Measurements from ENCODE around the gene NPHP1. TPM values are rescaled to one million over a fixed set of nuclear protein-coding genes. Genes with fewer than 3 reads are reported as not detected.
A peak's percentile ranks its signal among the peaks of the same experiment; 100 is the strongest.

NPHP1 gene
- polyA plus RNA-seq, 3 donors: 0.51 TPM; not detected in 2

DNA sequence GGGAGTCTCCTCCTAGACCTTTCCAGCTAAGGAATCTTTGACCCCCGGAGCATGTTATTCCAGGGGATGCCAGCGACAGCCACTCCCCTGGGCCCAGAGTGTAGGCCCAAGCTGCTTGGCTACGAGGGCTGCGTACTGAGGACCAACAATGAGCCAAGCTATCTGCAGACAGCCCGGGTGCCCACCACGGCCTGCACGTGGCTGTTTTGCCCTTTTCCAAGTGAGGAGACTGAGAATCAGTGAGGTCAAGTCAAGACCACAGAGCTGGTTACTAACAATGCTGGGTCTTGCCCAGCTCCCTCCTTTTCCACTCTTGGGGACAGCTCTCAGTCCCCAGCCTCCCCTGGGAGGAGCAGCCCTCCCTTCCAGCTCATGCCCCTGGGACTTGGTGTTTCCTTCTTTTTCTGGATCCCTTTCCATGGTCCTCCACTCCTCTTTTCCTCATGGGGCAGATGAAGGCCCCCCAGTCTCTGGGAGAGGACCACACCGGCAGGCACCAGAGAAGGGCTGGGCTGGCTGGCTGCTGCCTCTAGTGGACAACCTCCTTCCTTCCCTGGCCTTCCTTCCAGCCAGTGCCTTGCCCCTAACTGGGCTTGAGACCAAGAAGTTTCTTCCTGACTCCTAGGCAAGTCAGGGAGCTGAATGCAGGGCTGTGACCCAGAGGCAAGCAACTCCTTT lies 88.6 kb downstream of the NPHP1 start:
- H3K4me1 Mint-ChIP-seq: peaks cover 2% of the 10 kb centered on the region
- H3K9me3 ChIP-seq (replicated peaks in 1 of 2; ENCODE audit: control insufficient read depth in 1 of 2, insufficient read depth in 1 of 2, low read length in 2 of 2): peaks cover 5 to 17% of the 10 kb centered on the region in 2 donors
- no peak overlapping the region for H3K4me3 ChIP-seq (replicated peaks in 1 of 3; ENCODE audit: low read depth in 2 of 3, low read length in 3 of 3)
- H3K36me3 Mint-ChIP-seq: no peaks in the 10 kb centered on the region
- peak overlapping the region in 1 of 2 donors; percentile 75 for H3K4me3 Mint-ChIP-seq
- no peaks in the 10 kb centered on the region for H3K36me3 ChIP-seq (replicated peaks in 1 of 2; ENCODE audit: control insufficient read depth in 1 of 2, insufficient read depth in 2 of 2, low read length in 2 of 2)
- H3K27me3 ChIP-seq (ENCODE audit: control insufficient read depth in 2 of 2, insufficient read depth in 2 of 2, low read length in 2 of 2): peaks cover 30 to 51% of the 10 kb centered on the region in 2 donors
- DNase-seq: no peak
- WGBS (ENCODE audit: insufficient coverage): 23% methylated on average over 8 of the region's 8 CpGs
- TF ChIP-seq, protein P1, sequence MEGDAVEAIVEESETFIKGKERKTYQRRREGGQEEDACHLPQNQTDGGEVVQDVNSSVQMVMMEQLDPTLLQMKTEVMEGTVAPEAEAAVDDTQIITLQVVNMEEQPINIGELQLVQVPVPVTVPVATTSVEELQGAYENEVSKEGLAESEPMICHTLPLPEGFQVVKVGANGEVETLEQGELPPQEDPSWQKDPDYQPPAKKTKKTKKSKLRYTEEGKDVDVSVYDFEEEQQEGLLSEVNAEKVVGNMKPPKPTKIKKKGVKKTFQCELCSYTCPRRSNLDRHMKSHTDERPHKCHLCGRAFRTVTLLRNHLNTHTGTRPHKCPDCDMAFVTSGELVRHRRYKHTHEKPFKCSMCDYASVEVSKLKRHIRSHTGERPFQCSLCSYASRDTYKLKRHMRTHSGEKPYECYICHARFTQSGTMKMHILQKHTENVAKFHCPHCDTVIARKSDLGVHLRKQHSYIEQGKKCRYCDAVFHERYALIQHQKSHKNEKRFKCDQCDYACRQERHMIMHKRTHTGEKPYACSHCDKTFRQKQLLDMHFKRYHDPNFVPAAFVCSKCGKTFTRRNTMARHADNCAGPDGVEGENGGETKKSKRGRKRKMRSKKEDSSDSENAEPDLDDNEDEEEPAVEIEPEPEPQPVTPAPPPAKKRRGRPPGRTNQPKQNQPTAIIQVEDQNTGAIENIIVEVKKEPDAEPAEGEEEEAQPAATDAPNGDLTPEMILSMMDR (IDR thresholded peaks at IDR 0.05): no peak
- H4K20me1 ChIP-seq (ENCODE audit: insufficient read depth, low read length): no peaks in the 10 kb centered on the region
- no peaks in the 10 kb centered on the region for H3K4me1 ChIP-seq (ENCODE audit: control insufficient read depth in 1 of 2, insufficient read depth in 2 of 2, low read length in 2 of 2)
- no peaks in the 10 kb centered on the region for H3K79me2 ChIP-seq (ENCODE audit: insufficient read depth, low read length)
- no peak overlapping the region for H3K4me2 ChIP-seq (replicated peaks; ENCODE audit: extremely low read depth, low read length, poor library complexity, severe bottlenecking)
- intact Hi-C loops (cut with micrococcal nuclease): no loop called here
- no peak overlapping the region for H3K27ac ChIP-seq (ENCODE audit: low read depth in 1 of 2, low read length in 2 of 2)
- H3K27ac Mint-ChIP-seq: no peak overlapping the region
- H3K9ac ChIP-seq (ENCODE audit: insufficient read depth, low read length, poor library complexity, severe bottlenecking): no peak overlapping the region
- peaks cover 0 to 10% (median 2%) of the 10 kb centered on the region in 7 donors for H3K9me3 Mint-ChIP-seq
- H3K27me3 Mint-ChIP-seq (ENCODE audit: low read depth in 3 of 3): peaks cover 48 to 65% (median 53%) of the 10 kb centered on the region in 3 donors
- H2AFZ ChIP-seq (ENCODE audit: insufficient read depth, low read depth, low read length, poor library complexity, severe bottlenecking): no peak overlapping the region

DNA sequence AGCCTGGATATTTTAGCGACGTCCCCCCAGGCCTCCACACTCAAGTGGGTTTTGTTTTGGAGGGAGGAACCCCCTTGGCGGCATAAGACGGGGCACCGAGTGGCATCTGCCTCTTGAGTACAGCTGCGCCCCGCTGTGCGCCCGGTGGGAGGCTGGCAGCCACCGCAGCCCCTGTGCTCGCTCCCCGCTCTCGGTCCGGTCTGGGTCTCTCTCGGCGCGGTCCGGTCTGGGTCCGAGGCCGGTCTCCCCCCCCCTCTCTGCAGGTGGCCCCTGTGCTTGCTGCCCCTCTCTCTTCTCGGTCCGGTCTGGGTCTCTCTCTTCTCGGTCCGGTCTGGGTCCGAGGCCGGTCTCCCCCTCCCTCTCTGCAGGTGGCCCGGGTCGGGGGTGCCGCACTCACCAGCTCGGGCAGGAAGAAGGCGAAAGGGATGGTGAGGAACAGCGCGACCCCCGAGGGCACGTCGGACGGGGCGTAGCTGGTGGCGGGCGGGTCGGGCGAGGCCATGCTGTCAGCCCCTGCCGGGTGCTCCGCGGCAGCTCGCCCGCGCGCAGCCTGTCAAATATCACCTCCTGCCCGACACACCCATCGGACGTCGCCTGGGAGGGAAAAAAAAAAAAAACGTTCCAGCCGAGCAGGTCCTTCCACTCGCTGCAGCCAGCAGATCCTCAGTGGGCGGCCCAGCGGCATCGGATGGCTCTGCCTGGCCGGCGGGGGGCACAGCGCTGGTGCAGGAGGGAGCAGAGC lies 89.4 kb downstream of the NPHP1 start, which contains the start of gene MALL:
Gene MALL (minus strand): TSS at position 532 of the 742 bp plus-strand sequence. CDS start 30 bp downstream, at position 502.
- peaks cover 30 to 51% of the 10 kb centered on the region in 2 donors for H3K27me3 ChIP-seq (ENCODE audit: control insufficient read depth in 2 of 2, insufficient read depth in 2 of 2, low read length in 2 of 2)
- H3K36me3 ChIP-seq (replicated peaks in 1 of 2; ENCODE audit: control insufficient read depth in 1 of 2, insufficient read depth in 2 of 2, low read length in 2 of 2): no peaks in the 10 kb centered on the region
- H3K27ac Mint-ChIP-seq: no peak within 1 kb of the TSS
- intact Hi-C loops (cut with micrococcal nuclease): no loop called here
- no peak within 1 kb of the TSS for H3K4me2 ChIP-seq (replicated peaks; ENCODE audit: extremely low read depth, low read length, poor library complexity, severe bottlenecking)
- peaks cover 0 to 10% (median 6%) of the 10 kb centered on the region in 7 donors for H3K9me3 Mint-ChIP-seq
- peaks cover 5 to 17% of the 10 kb centered on the region in 2 donors for H3K9me3 ChIP-seq (replicated peaks in 1 of 2; ENCODE audit: control insufficient read depth in 1 of 2, insufficient read depth in 1 of 2, low read length in 2 of 2)
- TF ChIP-seq, protein P1 (IDR thresholded peaks at IDR 0.05): no peak
- no peak within 1 kb of the TSS for H3K27ac ChIP-seq (ENCODE audit: low read depth in 1 of 2, low read length in 2 of 2)
- H3K4me1 ChIP-seq (ENCODE audit: control insufficient read depth in 1 of 2, insufficient read depth in 2 of 2, low read length in 2 of 2): no peaks in the 10 kb centered on the region
- WGBS (ENCODE audit: insufficient coverage): 17% methylated on average over 51 of the region's 62 CpGs
- H3K9ac ChIP-seq (ENCODE audit: insufficient read depth, low read length, poor library complexity, severe bottlenecking): no peak within 1 kb of the TSS
- no peaks in the 10 kb centered on the region for H4K20me1 ChIP-seq (ENCODE audit: insufficient read depth, low read length)
- no peaks in the 10 kb centered on the region for H3K79me2 ChIP-seq (ENCODE audit: insufficient read depth, low read length)
- peaks cover 48 to 65% (median 51%) of the 10 kb centered on the region in 3 donors for H3K27me3 Mint-ChIP-seq (ENCODE audit: low read depth in 3 of 3)
- no peak within 1 kb of the TSS for H2AFZ ChIP-seq (ENCODE audit: insufficient read depth, low read depth, low read length, poor library complexity, severe bottlenecking)
- H3K4me1 Mint-ChIP-seq: peaks cover 2% of the 10 kb centered on the region
- no peaks in the 10 kb centered on the region for H3K36me3 Mint-ChIP-seq
- no peak for DNase-seq
- no peak within 1 kb of the TSS for H3K4me3 ChIP-seq (replicated peaks in 1 of 3; ENCODE audit: low read depth in 2 of 3, low read length in 3 of 3)
- H3K4me3 Mint-ChIP-seq: peak within 1 kb of the TSS in 1 of 2 donors; percentile 75
